Mucosa of gallbladder (tissue), 1 donor: ENCODE results near the gene CRTC1. TPM values are rescaled to one million over a fixed set of nuclear protein-coding genes. Genes with fewer than 3 reads are reported as not detected.
A peak's percentile ranks its signal among the peaks of the same experiment; 100 is the strongest.

ENCODE experiments used
- DNase-seq: peaks from one replicate; pipeline ENCODE4 v3.0.0-alpha.2; 2020; ENCODE audit warnings: low spot score
- total RNA-seq: library from RNA; stranded (reverse); gene quantifications from one replicate; pipeline ENCODE4 v1.2.1, GENCODE V29; 2021
- donor health status: DM: no; HTN: no; CAD: no.

Gene CRTC1
- total RNA-seq, 1 donor from 2014 or later = 23.6 TPM

GRCh38 chr19:18651300-18651699 is 32.2 kb upstream of the CRTC1 start:
- DNase-seq = no peak

GRCh38 chr19:18651733-18652132 is 31.7 kb upstream of the CRTC1 start:
- DNase-seq = no peak

GRCh38 chr19:18653853-18654252 is 29.6 kb upstream of the CRTC1 start:
- no peak for DNase-seq

GRCh38 chr19:18654469-18654868 is 29.0 kb upstream of the CRTC1 start:
- no peak for DNase-seq

- DNase-seq = no peak
These were observed 28.2 kb upstream of the CRTC1 start for GRCh38 chr19:18655173-18655844.

DNA sequence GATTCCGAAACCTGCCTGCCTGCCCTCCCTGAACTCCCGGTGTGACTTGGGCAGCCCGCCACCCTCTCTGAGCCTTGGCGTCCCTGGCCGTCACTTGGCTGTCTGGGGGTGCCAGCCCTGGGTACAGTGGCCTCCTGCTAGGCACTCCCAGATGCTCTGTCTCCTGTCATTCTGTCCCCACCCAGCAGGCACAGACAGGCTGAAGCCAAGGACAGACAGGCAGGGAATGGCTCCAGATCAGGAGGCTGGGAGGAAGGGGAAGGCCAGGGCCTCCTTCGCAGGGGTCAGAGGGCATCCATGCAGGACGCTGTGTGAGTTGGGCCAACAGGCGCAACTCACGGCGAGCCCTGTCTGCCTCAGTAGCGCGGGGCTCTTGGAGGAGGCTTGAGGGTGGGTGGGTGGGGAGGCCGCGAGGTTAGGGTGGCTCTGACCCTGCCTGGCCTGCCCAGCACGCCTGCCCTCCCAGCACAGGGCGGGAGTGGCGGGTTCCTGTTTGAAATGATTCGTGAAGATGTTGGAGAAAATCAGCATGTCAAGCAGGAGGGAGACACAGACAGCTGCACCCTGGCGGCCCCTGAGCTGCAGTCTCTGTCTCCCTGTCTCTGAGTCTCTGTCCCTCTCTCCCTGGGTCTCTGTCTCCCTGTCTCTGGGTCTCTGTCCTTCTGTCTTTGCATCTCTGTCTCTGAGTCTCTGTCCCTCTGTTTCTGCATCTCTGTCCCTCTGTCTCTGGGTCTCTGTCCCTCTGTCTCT is 27.0 kb upstream of the CRTC1 start:
- DNase-seq = no peak

- peak; percentile 25 for DNase-seq
These were observed 25.7 kb upstream of the CRTC1 start for GRCh38 chr19:18657590-18658365.

- no peak for DNase-seq
These were observed 25.1 kb upstream of the CRTC1 start for GRCh38 chr19:18658366-18658855.

DNA sequence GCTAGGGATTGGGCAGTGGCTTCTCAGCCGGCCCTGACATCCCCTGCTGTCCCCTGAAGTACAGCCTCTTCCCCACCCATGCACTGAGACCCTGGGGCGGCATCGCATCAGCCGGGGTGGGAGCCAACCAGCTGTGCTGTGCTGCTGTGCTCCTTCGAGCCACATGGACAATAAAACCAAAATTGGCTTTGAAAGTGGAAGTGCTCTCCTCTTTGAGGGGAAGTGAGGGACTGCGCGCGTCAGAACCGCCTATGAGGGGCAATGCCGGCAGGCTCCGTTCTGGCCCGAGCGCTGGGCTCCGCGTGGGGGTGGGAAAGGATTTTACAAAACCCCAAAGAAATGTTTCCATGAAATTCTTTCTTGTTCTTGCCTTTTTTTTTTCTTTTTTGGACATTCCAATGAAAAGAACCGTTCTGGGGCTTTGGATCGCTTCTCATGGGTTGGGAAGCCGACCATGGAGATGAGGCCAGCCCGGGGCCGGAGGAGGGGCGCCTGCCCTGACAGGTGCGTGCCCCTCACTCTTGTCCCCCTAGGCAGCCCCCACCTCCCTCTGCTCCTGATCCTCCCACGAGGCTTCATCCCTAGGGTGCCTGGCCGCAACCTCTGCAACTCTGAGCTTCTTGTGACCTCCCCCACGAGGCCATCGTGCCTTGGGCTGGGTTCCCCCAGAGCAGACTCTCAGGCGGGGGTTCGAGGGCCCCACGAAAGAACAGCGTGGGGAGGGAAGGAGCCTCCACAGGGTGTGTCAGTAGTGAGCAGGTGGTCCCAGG is 24.0 kb upstream of the CRTC1 start:
- DNase-seq = peak; percentile 40

DNA sequence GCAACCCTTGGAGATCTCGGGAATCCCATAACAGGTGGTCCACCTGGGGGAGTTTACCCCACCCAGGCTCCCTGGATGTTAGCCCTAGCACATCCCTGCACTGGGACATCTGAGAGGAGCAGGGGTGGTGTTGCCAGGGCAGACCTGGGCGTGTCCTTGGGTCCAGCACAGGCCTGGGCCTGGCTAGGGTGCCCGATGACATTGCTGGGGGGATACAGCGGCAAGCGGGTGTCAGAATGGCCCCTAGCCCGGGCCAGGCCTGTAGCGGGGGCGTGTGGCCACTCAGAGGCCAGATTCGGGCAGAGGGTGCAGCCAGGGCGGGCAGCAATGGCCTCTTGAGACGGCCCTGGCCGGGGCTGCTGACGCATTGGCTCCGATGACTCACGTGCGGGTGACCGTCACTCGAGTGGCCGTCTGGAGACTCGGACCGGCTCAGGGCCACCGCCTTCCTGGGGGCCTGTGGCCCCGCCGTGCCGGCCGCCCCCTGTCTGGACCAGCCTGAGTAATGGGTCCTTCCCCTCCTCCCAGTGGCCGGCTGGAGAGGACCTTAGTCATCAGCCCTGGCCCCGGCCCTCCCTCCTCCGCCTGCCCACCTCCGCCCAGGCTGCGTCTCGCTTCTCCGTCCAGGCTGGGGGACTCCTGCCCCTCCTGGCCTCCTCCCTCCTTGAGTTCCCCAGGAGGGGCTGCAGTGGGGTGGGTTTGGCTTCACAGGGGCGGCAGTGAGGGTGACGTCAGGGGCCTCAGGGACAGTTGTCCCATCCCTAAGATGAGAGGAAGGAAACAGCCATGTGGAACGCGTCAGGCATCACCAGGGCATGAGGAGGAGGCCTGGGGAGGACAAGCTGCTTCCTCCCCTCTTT is 23.2 kb upstream of the CRTC1 start:
- DNase-seq = no peak

DNA sequence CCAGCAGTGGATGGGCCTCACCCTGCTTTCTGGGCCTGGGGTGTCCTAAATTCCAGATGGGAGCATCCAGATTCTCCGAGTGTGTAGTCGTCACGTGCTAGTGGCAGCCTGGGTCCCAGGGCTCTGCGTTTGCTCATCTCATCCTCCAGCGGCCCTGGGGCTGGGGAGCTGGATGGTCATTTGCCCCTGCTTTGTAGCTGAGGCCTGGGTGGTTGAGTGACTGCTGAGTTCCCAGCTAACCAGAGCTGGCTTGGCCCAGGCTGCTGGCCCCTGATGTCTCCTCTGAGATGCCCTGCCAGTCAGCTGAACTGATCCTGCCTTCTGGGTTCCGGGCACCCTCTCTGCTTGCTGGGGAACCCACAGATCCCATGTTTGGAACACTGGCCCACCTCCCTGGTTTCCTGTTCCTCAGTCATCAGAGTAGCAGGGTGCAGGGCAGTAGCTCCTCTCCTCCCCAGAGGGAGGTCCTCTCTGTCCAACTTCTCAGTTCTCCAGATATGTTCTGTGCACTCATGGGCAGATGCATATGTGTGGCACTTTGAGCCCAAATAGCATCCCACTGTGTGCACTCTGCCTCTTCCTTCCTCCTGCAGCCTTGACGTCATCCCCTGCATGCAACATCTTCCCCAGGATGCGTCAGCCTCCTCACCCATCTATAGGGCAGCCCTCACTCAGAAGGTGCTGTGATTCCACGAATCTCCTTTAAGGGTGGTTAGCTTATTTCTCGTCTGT is 22.4 kb upstream of the CRTC1 start:
- DNase-seq = no peak

DNA sequence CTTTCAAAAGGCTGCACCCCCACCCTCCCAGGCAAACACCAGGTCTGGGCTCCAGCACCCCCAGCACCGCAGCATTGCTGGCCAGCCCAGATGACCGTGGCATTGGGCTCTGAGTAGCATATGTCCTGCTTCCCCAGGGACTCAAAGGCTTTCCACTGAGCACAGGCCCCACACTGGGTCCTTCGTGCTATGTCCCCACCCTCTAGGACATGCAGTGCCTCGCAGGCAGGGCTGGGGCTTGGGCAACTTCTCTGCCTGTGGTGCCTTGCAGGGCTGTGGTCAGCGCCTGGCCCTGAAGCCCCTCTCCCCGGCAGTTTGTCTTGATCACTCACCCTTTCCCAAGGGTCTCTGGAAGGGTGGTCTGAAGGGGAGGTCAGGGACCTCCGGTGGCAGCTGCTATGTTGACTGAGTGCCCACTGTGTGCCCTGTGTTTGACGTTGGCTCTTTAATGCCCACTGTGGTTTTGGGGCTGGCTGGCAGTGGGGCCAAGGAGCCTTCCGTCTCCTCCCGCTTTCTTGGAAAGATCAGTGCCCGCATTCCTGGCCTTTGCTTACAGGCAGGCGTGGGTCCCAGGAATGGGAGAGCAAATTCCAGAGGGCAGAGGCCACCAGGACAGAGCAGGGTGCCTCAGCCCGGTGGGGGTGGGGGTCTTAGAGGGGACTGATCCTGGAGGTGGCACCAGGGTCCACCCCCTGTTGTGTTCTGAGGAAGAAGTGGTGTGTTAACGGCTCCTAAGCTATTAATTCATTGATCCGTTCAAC is 20.3 kb upstream of the CRTC1 start:
- no peak for DNase-seq

GRCh38 chr19:18663940-18664530 is 19.4 kb upstream of the CRTC1 start:
- no peak for DNase-seq

- no peak for DNase-seq
These were observed 17.7 kb upstream of the CRTC1 start for GRCh38 chr19:18665771-18666202.

- no peak for DNase-seq
These were observed 17.2 kb upstream of the CRTC1 start for GRCh38 chr19:18666317-18666716.

DNA sequence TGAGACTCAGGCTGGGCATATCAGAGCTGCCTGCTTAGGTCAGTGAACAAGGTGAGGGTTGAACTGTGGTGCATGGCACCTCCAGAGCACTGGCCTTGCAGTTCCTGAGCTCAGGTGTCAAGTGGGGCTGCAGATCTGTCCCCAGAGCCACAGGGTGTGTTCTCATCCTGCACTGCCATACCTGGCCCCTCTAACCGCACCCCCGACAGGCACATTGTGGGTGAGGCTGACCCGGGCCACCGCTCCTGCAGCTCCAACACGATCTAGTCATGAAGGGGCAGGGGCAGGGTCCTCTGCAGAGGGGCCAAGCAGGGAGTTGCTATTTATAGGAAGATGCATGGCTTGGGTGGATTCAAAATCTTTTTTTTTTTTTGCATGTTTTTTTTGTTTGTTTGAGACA is 16.7 kb upstream of the CRTC1 start:
- DNase-seq = no peak

- DNase-seq = no peak
These were observed 15.8 kb upstream of the CRTC1 start for GRCh38 chr19:18667531-18668251.

DNA sequence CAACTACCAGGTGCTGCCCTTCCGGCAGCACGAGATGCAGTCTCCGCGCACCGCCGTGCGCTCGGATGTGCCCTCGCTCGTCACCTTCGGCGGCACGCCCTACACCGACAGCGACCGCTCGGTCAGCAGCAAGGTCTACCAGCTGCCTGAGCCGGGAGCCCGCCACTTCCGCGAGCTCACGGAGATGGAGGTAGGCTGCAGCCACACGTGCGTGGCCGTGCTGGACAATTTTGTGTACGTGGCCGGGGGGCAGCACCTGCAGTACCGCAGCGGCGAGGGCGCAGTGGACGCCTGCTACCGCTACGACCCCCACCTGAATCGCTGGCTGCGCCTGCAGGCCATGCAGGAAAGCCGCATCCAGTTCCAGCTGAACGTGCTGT is 15.2 kb upstream of the CRTC1 start:
- no peak for DNase-seq
